Activated CD4-positive, alpha-beta T cell treated with anti-CD3 and anti-CD28 coated beads, Interleukin-2, amount 50 U/mL, for 48 hours (primary cell): ENCODE results near the gene GULP1.
"Not testable (repeated sequence)": the region's sequence is repeated elsewhere in the genome, so short reads cannot be mapped to it uniquely, and the experiment has no call there.

ENCODE experiments used
- DNase-seq, 2 experiments: peaks; one replicate each; pipeline ENCODE4 v3.0.0-alpha.2; 2020

Gene GULP1

GRCh38 chr2:188569431-188570165 is 277.9 kb downstream of the GULP1 start:
- no peak for DNase-seq

GRCh38 chr2:188570370-188570769 is 278.7 kb downstream of the GULP1 start:
- no peak for DNase-seq

DNA sequence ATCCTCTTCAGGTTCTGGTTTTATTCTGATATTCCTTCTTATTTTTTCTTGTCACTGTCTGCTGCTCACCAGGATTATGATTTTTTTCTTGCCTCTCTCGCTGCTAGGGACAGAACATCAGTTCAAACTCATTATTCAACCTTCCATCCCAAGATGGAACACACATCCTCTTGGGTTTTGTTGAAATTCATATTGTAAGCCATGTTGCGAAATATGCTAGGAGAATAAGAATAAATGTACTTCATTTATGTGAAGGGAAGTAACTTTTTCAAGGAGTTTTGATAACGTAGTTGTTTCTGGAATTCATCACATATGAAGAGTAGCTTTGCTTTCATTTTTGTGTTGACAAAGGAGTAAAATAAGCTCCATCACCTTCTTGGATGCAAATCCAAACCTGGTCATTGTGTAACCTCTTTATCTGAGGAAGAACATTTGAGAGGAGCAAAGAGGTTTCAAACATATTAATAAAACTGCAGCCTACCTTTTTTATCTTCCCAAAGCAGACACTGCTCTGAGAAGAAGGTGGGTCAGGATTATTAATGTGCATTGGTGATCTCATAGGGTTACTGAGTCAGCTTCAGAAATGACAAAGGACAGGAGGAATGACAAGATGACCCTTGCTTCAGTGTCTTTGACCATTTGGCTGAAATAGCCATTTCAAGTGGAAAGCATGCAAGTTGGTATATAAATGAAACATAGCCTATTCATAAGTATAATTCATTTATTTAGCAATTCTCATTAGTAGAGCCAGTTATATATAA is 280.0 kb downstream of the GULP1 start:
- no peak for DNase-seq

DNA sequence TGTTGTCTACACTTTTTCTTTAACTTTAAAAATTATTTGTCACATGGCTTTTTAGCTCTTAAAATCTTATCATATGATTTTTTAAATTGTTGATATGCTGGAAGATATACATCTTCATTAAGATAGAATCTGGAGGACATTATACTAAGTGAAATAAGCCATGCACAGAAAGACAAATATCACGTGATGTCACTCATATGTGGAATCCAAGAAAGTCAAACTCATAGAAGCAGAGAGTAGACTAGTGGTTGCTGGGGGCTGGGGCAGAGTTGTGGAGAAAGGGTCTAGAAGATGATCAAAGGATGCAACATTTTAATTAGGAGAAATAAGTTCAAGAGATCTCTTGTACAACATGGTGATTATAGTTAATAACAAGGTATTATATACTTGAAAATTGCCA is 280.9 kb downstream of the GULP1 start:
- DNase-seq, result no peak

- DNase-seq, result no peak
These were observed 281.8 kb downstream of the GULP1 start for GRCh38 chr2:188573453-188573852.

DNA sequence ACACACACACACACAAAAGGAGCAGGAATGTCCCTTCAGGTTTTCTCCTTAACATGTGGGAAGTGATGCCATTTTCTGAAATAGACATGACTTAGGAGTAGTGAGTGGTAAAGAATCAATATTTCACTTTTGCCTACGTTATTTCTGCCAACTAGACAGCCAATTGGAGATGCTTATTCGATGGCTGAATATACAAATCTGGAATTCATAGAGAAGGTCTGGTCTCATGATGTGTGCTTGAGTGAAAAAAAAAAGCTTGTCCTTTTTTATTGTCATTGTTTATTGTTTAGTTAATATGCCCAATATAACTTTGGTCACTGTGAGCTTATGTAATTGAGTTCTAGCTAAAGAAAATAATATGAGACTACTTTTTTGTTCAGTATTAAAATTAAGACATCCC is 284.3 kb downstream of the GULP1 start:
- DNase-seq, result no peak

- no peak for DNase-seq
These were observed 285.0 kb downstream of the GULP1 start for GRCh38 chr2:188576651-188577050.

DNA sequence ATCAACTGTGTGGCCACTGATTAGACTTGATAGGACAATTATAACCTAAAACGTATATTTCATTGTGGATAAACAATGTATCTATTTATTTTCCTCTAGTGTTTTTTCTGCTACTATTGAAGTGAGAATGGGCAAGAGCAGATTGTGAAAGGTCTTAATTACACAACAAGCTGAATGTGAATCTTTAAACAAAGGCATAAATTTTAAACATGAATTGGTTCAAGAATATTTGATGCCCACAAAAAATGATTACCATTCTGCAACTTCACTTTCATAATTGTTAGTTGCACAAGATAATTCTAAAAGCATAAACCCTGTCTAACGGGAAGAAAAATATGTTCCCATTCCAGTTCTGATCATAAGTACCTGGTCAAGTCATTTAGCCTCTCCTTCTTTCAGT is 285.6 kb downstream of the GULP1 start:
- no peak for DNase-seq

GRCh38 chr2:188580738-188581137 is 289.1 kb downstream of the GULP1 start:
- DNase-seq, result no peak

GRCh38 chr2:188582211-188582610 is 290.5 kb downstream of the GULP1 start:
- no peak for DNase-seq

GRCh38 chr2:188588235-188588634 is 296.6 kb downstream of the GULP1 start:
- DNase-seq, result no peak

GRCh38 chr2:188596054-188596453 is 304.4 kb downstream of the GULP1 start:
- DNase-seq, result no peak

DNA sequence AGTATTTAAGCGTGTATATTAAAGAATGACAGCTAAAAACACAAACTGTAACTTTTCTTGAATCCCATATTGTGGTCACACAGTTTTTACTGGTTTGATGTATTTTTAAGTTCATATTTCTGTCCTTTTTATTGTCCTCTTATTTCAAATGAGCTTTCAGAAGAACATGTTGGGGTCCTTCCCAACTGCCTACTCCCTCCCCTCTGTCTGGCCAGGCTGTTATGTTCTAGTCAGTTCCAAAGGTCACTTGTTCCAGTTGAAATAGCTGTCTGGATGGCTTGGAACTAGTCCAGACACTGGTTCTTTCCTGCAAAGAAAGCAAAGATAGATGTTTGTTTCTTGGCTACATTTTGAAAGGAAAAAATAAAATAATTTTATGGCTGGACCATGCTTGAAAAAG is 306.9 kb downstream of the GULP1 start:
- no peak for DNase-seq

- DNase-seq, result no peak
These were observed 307.5 kb downstream of the GULP1 start for GRCh38 chr2:188599140-188599539.

- no peak for DNase-seq
These were observed 309.0 kb downstream of the GULP1 start for GRCh38 chr2:188600536-188601210.

DNA sequence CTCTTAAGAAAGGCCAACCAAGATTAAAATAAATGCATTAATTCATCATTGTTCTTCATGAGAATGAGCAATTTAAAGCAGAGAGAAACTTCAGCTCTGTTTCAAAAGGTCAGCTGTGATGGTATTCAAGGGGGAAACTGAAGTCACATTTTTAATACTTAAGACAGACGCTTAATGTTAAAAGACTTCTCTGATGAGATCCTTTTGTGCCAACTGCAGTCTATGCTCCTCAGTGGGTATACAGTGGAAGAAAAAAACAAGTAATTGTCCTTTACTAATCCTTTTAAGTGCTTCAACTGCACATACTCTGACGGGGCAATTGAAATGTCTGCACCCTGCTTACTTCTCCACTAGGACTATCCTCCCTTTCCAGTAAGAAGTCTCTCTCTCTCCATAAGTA is 309.7 kb downstream of the GULP1 start:
- no peak for DNase-seq

DNA sequence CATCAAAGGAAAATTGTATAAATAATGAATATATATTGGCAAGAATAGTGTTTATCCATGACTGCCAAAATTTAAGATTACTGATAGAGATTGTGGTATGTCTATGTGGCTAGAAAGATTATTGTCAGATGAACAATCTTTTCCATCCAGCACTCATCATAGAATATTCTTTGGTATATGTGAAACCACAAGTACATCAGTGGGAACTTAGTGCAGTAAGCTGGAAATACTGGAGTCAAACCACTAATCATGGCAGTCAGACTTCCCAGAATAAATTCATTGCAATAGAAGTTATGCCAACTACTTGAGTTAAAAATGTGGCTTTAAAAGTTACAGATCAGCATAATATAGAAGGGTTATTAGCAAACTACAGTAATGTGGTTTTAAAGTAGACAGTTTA is 310.3 kb downstream of the GULP1 start:
- DNase-seq, result no peak

DNA sequence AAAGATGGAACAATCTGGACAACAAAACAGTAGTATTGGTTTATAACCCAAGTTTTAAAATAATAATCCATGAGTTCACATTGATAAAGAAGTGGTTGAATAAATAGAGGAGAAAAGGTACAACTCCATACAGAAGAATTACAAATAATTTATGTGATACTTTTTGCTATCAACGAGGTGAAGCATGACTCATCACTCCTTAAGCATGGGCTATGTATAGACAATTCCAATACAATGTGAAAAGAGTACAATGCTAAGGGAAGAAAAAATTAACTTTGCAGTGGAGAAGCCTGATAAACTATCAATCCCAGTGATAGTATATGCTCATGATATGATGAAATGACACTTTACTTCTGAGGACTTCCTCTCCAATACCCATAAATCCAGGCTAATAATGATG is 312.9 kb downstream of the GULP1 start:
- no peak for DNase-seq

GRCh38 chr2:188605609-188606584 is 314.2 kb downstream of the GULP1 start:
- not testable (repeated sequence) for DNase-seq

DNA sequence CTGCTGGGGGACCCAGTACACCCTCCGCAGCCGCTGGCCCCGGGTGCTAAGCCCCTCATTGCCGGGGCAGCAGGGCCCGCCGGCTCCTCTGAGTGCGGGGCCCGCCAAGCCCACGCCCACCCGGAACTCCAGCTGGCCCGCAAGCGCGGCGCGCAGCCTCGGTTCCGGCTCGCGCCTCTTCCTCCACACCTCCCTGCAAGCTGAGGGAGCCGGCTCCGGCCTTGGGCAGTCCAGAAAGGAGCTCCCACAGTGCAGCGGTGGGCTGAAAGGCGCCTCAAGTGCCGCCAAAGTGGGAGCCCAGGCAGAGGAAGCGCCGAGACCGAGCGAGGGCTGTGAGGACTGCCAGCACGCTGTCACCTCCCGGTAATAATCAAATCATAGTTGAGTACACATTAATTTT is 314.9 kb downstream of the GULP1 start:
- not testable (repeated sequence) for DNase-seq

GRCh38 chr2:188607501-188607900 is 315.8 kb downstream of the GULP1 start:
- no peak for DNase-seq

- no peak for DNase-seq
These were observed 317.8 kb downstream of the GULP1 start for GRCh38 chr2:188609321-188610049.
